Omental fat pad (tissue), 4 donors: ENCODE measurements around the gene RAB5B. TPM values are rescaled to one million over a fixed set of nuclear protein-coding genes. Genes with fewer than 3 reads are reported as not detected.
"Not testable (repeated sequence)": the region's sequence is repeated elsewhere in the genome, so short reads cannot be mapped to it uniquely, and the experiment has no call there.

ENCODE experiments used
- ATAC-seq: fragments of 150-250 bp; one replicate; pipeline ENCODE4 v1.9.1; 2016; ENCODE audit warnings: mild to moderate bottlenecking, moderate library complexity; ENCODE audit not compliant: low FRiP score
- DNase-seq: peaks from one replicate; pipeline ENCODE4 v3.0.0-alpha.2; 2019; ENCODE audit warnings: low spot score
- total RNA-seq, 4 donors: library from RNA; depleted of rRNA; stranded (reverse); fragments of >200 nt; gene quantifications; one replicate each; pipeline ENCODE4 v1.1.0, GENCODE V29; 2016
- TF ChIP-seq, protein P1 (sequence below), 3 donors: fragments of 450-650 bp; IDR thresholded peaks; one replicate each; pipeline ENCODE4 v1.5.1; 2016 to 2017; ENCODE audit warnings: antibody characterized with exemption in 3 of 3, mild to moderate bottlenecking in 3 of 3, moderate library complexity in 2 of 3

Gene RAB5B
- total RNA-seq, 4 donors from 2014 or later: 46.2 to 71.5 (median 64.8) TPM

DNA sequence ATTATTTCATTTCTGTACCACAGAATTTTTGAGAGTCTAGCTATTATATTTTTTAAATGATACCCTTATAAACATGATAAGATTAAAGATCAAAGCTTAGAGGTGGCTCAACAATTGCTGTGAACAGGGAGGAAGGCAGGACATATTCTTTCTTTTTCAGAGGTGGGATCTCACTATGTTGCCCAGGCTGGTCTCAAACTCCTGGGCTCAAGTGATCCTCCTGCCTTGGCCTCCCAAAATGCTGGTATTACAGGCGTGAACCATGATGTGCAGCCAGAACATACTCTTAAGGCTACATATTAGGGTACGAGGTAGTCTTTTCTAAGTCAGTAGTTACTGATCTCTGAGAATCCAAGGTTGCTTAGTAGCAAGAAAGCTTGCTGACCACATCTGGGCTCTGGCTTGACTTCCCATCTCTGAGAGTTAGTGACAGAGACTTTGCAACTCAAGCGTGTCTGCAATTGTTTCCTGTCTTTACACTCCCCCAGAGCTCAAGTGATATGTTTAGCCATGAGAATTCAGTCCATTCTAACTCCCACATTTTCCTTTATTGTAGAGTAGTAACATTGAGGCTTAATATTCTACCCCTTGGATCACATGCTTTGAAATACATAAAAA is 8.6 kb downstream of the RAB5B start:
- ATAC-seq: no peak
- TF ChIP-seq, protein P1, sequence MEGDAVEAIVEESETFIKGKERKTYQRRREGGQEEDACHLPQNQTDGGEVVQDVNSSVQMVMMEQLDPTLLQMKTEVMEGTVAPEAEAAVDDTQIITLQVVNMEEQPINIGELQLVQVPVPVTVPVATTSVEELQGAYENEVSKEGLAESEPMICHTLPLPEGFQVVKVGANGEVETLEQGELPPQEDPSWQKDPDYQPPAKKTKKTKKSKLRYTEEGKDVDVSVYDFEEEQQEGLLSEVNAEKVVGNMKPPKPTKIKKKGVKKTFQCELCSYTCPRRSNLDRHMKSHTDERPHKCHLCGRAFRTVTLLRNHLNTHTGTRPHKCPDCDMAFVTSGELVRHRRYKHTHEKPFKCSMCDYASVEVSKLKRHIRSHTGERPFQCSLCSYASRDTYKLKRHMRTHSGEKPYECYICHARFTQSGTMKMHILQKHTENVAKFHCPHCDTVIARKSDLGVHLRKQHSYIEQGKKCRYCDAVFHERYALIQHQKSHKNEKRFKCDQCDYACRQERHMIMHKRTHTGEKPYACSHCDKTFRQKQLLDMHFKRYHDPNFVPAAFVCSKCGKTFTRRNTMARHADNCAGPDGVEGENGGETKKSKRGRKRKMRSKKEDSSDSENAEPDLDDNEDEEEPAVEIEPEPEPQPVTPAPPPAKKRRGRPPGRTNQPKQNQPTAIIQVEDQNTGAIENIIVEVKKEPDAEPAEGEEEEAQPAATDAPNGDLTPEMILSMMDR (IDR thresholded peaks at IDR 0.05): no peak
- no peak for DNase-seq

DNA sequence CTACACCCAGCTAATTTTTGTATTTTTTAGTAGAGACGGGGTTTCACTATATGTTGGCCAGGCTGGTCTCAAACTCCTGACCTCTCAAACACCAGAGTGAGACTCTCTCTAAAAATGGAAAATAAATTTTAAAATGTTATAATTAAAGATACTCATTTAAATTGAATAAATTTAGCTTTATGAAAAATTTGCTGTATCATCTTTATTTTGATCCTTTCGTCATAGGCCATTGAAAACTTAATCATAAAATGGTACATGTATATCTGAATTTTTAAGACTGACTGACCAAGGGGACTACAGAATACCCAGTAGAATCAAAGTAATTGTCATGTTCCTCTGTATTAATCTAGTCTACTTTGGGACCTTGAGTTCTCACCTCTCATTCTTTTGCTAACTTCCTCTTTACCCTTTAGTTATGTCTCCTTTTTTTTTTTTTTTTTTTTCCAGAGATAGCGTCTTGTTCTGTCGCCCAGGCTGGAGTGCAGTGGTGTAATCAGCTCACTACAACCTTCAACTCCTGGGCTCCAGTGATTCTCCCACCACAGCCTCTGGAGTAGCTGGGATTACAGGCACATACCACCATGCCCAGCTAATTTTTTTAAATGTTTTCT is 9.5 kb downstream of the RAB5B start:
- DNase-seq: no peak
- ATAC-seq: no peak
- TF ChIP-seq, protein P1 (IDR thresholded peaks at IDR 0.05): no peak

DNA sequence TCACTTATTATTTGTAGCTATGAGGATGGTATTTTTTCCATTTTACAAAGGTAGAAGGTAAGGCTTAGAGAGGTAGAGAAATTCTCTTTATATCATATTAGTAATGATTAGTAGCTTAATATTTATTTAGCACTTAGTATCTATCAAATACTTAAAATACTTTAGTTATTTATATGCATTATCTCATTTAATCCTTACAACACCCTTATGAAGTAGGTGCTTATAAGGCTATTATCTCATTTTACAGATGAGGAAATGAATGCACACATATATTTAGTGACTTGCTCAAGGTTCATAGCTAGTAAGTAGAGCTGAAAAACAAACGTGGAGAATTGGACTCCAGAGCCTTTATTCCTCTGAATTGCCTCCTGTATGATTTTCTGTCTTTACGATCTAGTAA is 11.0 kb downstream of the RAB5B start:
- no peak for ATAC-seq
- TF ChIP-seq, protein P1 (IDR thresholded peaks at IDR 0.05): no peak
- no peak for DNase-seq

DNA sequence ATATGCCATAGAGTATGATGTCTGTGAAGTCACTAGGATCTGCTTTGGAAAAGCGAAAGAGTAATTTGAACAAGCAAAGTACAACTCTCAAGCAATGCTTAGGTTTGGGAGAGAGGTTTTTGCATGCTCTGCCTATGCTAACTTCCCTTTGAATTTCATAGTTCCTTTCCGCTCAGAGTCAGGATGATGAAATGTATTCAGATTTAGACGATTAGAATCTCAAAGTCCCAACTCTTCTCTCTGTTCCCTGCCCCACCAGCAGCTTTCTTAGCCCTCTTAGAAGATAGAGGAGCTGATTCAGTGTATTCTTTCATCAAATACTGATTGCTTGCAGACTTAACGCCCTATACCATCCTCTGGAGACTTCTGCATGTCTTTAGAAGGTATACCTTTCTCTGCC is 11.5 kb downstream of the RAB5B start:
- DNase-seq: no peak

DNA sequence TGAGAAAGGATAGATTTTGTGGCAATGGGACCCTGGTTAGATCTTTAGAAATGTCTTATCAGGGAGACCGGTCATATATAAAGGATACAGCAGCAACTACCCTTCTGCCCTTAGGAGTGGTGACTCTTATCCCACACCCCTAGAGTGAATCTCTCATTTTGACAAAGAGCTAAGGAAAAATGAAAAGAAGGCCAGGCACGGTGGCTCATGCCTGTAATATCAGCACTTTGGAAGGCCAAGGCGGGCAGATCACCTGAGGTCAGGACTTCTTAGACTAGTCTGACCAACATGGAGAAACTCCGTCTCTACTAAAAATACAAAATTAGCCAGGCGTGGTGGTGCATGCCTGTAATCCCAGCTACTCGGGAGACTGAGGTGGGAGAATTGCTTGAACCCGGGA is 12.1 kb downstream of the RAB5B start:
- not testable (repeated sequence) for ATAC-seq, DNase-seq

More for the DNA sequence above, 11.5 kb downstream of the RAB5B start:
- TF ChIP-seq, protein P1 (IDR thresholded peaks at IDR 0.05): no peak
- no peak for ATAC-seq

DNA sequence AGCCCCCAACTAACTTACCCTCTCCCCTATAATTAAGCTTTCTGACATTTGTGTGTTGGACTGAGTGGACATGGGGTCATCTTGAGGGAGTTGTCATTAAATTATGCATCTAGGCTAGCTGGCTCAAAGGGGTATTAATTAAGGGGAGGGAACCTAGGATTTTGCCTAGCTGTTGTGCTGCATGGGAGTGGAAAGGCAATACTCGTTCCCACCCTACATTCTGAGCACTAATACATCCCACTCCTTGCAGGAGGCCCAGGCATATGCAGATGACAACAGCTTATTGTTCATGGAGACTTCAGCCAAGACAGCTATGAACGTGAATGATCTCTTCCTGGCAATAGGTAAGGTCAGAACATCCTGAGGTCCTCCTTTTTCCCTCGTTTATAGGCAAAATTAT is 17.2 kb downstream of the RAB5B start:
- DNase-seq: no peak
- TF ChIP-seq, protein P1 (IDR thresholded peaks at IDR 0.05): no peak
- ATAC-seq: no peak

DNA sequence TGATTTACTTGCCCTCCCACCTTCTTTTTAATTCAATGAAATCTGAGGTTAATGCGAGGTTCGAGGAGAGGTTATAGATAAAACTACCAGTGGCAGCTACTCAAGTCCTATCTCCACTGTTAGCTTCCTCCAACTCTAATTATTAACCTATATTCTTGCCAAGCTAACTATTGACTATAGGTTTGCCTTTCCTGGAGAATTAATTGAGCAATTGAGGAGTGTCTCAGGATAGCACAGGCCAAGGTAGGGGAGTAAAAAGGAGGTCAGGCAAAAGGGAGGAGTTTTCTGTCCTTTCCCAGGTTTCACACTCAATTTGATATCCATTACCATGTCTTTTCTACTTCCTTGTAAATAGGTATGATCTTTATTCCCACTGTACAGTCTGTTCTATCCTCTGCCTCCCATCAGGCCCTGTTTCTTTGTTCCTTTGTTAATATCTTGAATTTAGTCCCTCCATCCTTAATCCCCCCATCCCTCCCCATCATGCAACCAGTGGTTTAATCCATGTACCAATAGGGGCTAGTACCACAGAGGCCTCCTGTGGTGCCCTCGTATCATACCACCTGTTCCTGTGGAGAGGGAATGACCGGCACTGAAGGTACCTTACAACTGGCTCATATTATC is 19.5 kb downstream of the RAB5B start:
- DNase-seq (no peak), ATAC-seq (no peak)

More for the DNA sequence above, 19.5 kb downstream of the RAB5B start:
- TF ChIP-seq, protein P1 (IDR thresholded peaks at IDR 0.05): no peak
